ENCODE data around the gene TUBA8.
"Not testable (repeated sequence)": the region's sequence is repeated elsewhere in the genome, so short reads cannot be mapped to it uniquely, and the experiment has no call there.

Gene TUBA8

GRCh38 chr22:18088825-18089568, 21.6 kb upstream of the TUBA8 start:
- Mint-ChIP-seq H3K27ac (peak overlapping the region; percentile 50), H3K36me3 (peaks cover 2% of the 10 kb centered on the region), H3K27me3 (no peaks in the 10 kb centered on the region), H3K9me3 (ENCODE audit: low read depth) (no peaks in the 10 kb centered on the region), H3K4me1 (ENCODE audit: low read depth) (peaks cover 2% of the 10 kb centered on the region), H3K4me3 (no peak overlapping the region)

- H3K27ac Mint-ChIP-seq, result no peak overlapping the region
- no peak overlapping the region for H3K4me3 Mint-ChIP-seq
- no peaks in the 10 kb centered on the region for H3K27me3 Mint-ChIP-seq
- H3K9me3 Mint-ChIP-seq (ENCODE audit: low read depth), result no peaks in the 10 kb centered on the region
- peaks cover 3% of the 10 kb centered on the region for H3K4me1 Mint-ChIP-seq (ENCODE audit: low read depth)
- peaks cover 4% of the 10 kb centered on the region for H3K36me3 Mint-ChIP-seq
Measured at GRCh38 chr22:18090286-18090685, 20.3 kb upstream of the TUBA8 start.

GRCh38 chr22:18091478-18091877, 19.1 kb upstream of the TUBA8 start:
- peaks cover 6% of the 10 kb centered on the region for H3K36me3 Mint-ChIP-seq
- H3K4me1 Mint-ChIP-seq (ENCODE audit: low read depth), result peaks cover 5% of the 10 kb centered on the region
- no peak overlapping the region for H3K4me3 Mint-ChIP-seq

GRCh38 chr22:18091916-18092526, 18.6 kb upstream of the TUBA8 start:
- H3K36me3 Mint-ChIP-seq, result peaks cover 11% of the 10 kb centered on the region
- peaks cover 7% of the 10 kb centered on the region for H3K4me1 Mint-ChIP-seq (ENCODE audit: low read depth)
- no peak overlapping the region for H3K4me3 Mint-ChIP-seq
- H3K27ac Mint-ChIP-seq, result no peak overlapping the region
- no peaks in the 10 kb centered on the region for H3K27me3 Mint-ChIP-seq
- H3K9me3 Mint-ChIP-seq (ENCODE audit: low read depth), result no peaks in the 10 kb centered on the region

More at GRCh38 chr22:18091478-18091877, 19.1 kb upstream of the TUBA8 start:
- Mint-ChIP-seq H3K27me3 (no peaks in the 10 kb centered on the region), H3K27ac (no peak overlapping the region), H3K9me3 (ENCODE audit: low read depth) (no peaks in the 10 kb centered on the region)

GRCh38 chr22:18093661-18094060, 16.9 kb upstream of the TUBA8 start:
- H3K27ac Mint-ChIP-seq, result no peak overlapping the region
- H3K27me3 Mint-ChIP-seq, result no peaks in the 10 kb centered on the region
- peaks cover 7% of the 10 kb centered on the region for H3K4me1 Mint-ChIP-seq (ENCODE audit: low read depth)
- H3K4me3 Mint-ChIP-seq, result no peak overlapping the region
- peaks cover 11% of the 10 kb centered on the region for H3K36me3 Mint-ChIP-seq
- H3K9me3 Mint-ChIP-seq (ENCODE audit: low read depth), result no peaks in the 10 kb centered on the region

GRCh38 chr22:18095101-18095805, 15.4 kb upstream of the TUBA8 start:
- peaks cover 9% of the 10 kb centered on the region for H3K36me3 Mint-ChIP-seq
- no peak overlapping the region for H3K27ac Mint-ChIP-seq

GRCh38 chr22:18096823-18097222, 13.8 kb upstream of the TUBA8 start:
- no peak overlapping the region for H3K4me3 Mint-ChIP-seq
- peak overlapping the region; percentile 46 for H3K27ac Mint-ChIP-seq
- H3K4me1 Mint-ChIP-seq (ENCODE audit: low read depth), result peaks cover 8% of the 10 kb centered on the region
- H3K27me3 Mint-ChIP-seq, result no peaks in the 10 kb centered on the region
- peaks cover 12% of the 10 kb centered on the region for H3K36me3 Mint-ChIP-seq
- H3K9me3 Mint-ChIP-seq (ENCODE audit: low read depth), result no peaks in the 10 kb centered on the region

More at GRCh38 chr22:18095101-18095805, 15.4 kb upstream of the TUBA8 start:
- Mint-ChIP-seq H3K4me3 (no peak overlapping the region), H3K9me3 (ENCODE audit: low read depth) (no peaks in the 10 kb centered on the region), H3K4me1 (ENCODE audit: low read depth) (peaks cover 5% of the 10 kb centered on the region), H3K27me3 (no peaks in the 10 kb centered on the region)

GRCh38 chr22:18100781-18101180, 9.8 kb upstream of the TUBA8 start:
- no peak overlapping the region for H3K4me3 Mint-ChIP-seq
- peaks cover 31% of the 10 kb centered on the region for H3K36me3 Mint-ChIP-seq
- H3K9me3 Mint-ChIP-seq (ENCODE audit: low read depth), result no peaks in the 10 kb centered on the region
- H3K4me1 Mint-ChIP-seq (ENCODE audit: low read depth), result peaks cover 18% of the 10 kb centered on the region
- H3K27ac Mint-ChIP-seq, result no peak overlapping the region
- no peaks in the 10 kb centered on the region for H3K27me3 Mint-ChIP-seq

GRCh38 chr22:18101536-18101935, 9.1 kb upstream of the TUBA8 start:
- Mint-ChIP-seq H3K9me3 (ENCODE audit: low read depth) (no peaks in the 10 kb centered on the region), H3K27ac (no peak overlapping the region), H3K4me1 (ENCODE audit: low read depth) (peaks cover 16% of the 10 kb centered on the region), H3K27me3 (no peaks in the 10 kb centered on the region), H3K36me3 (peaks cover 30% of the 10 kb centered on the region), H3K4me3 (no peak overlapping the region)

- H3K9me3 Mint-ChIP-seq (ENCODE audit: low read depth), result no peaks in the 10 kb centered on the region
- H3K27me3 Mint-ChIP-seq, result peaks cover 3% of the 10 kb centered on the region
- peaks cover 28% of the 10 kb centered on the region for H3K36me3 Mint-ChIP-seq
- peaks cover 14% of the 10 kb centered on the region for H3K4me1 Mint-ChIP-seq (ENCODE audit: low read depth)
- H3K4me3 Mint-ChIP-seq, result peak overlapping the region; percentile 11
- peak overlapping the region; percentile 0 for H3K27ac Mint-ChIP-seq
Measured at GRCh38 chr22:18103527-18104269, 6.9 kb upstream of the TUBA8 start.

- Mint-ChIP-seq H3K9me3 (ENCODE audit: low read depth) (no peaks in the 10 kb centered on the region), H3K27ac (no peak overlapping the region), H3K4me3 (no peak overlapping the region), H3K4me1 (ENCODE audit: low read depth) (peaks cover 17% of the 10 kb centered on the region), H3K36me3 (peaks cover 29% of the 10 kb centered on the region), H3K27me3 (peaks cover 5% of the 10 kb centered on the region)
Measured at GRCh38 chr22:18104566-18104965, 6.0 kb upstream of the TUBA8 start.

GRCh38 chr22:18105981-18106380, 4.6 kb upstream of the TUBA8 start:
- Mint-ChIP-seq H3K4me1 (ENCODE audit: low read depth) (peaks cover 27% of the 10 kb centered on the region), H3K36me3 (peaks cover 30% of the 10 kb centered on the region)
- not testable (repeated sequence) for H3K27ac Mint-ChIP-seq; H3K27me3 Mint-ChIP-seq; H3K4me3 Mint-ChIP-seq; H3K9me3 Mint-ChIP-seq (ENCODE audit: low read depth)

GRCh38 chr22:18106550-18107341, 3.9 kb upstream of the TUBA8 start:
- H3K9me3 Mint-ChIP-seq (ENCODE audit: low read depth); H3K4me3 Mint-ChIP-seq; H3K27me3 Mint-ChIP-seq; H3K27ac Mint-ChIP-seq: not testable (repeated sequence)
- peaks cover 28% of the 10 kb centered on the region for H3K36me3 Mint-ChIP-seq
- H3K4me1 Mint-ChIP-seq (ENCODE audit: low read depth), result peaks cover 24% of the 10 kb centered on the region

GRCh38 chr22:18108187-18108586, 2.4 kb upstream of the TUBA8 start:
- H3K9me3 Mint-ChIP-seq (ENCODE audit: low read depth), result no peaks in the 10 kb centered on the region
- H3K36me3 Mint-ChIP-seq, result peaks cover 23% of the 10 kb centered on the region
- no peak overlapping the region for H3K27ac Mint-ChIP-seq
- no peak overlapping the region for H3K4me3 Mint-ChIP-seq
- H3K27me3 Mint-ChIP-seq, result peaks cover 11% of the 10 kb centered on the region
- H3K4me1 Mint-ChIP-seq (ENCODE audit: low read depth), result peaks cover 24% of the 10 kb centered on the region

Measured in activated naive CD8-positive, alpha-beta T cell (primary cell).